ENCODE measurements around the gene UBE2I.

Gene UBE2I

DNA sequence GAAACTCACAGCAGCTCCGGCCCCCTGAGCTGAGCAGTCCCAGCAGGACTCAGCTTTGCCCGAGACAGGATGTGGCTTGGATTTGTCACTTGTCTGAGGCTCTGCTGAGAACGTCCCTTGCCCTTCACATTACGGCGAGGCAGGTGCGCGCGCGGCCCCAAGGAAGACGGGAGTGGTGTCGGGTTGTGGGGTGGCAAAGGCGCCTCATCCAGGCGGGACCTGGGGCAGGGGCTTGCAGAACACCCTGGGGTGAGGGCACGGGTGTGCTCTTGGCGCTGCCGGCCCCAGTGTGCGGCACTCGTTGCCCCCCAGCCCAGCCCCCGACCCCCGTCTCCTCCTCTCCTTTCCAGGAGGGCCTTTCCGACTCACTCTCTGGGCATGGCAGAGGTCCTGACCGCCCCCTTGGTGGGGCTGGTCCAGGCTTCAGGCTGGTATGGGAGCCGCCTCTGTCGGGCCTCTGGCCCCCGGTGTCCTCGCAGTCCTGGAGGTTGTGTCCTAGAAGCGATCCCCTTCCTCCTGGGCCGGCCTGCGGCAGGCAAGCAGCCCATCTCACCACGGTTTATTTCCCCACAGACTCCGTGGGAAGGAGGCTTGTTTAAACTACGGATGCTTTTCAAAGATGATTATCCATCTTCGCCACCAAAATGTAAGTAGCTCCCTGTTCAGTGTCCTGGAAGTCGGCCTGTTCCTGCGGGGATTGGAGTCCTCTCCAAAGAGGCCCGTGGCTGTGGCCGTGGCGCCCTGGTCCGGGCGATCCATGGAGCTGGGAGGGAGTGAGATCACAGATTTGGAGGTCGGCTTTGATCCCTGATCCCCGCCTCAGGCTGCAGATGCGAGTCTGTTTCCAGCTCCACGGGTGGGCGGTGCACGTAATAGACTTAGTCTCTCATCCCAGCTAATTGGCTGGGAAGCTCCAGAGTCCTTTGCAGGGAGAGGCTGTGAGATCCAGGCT, 5.9 kb downstream of the UBE2I start:
- Histone ChIP-seq H3K9me3 (ENCODE audit: severe bottlenecking) (no peaks in the 10 kb centered on the region), H3K36me3 (peaks cover 96% of the 10 kb centered on the region), H3K27ac (no peak overlapping the region), H3K27me3 (ENCODE audit: insufficient read depth, low read depth, severe bottlenecking) (no peaks in the 10 kb centered on the region), H3K4me3 (ENCODE audit: low read depth, low read length) (no peak overlapping the region)
- TF ChIP-seq, protein P1, sequence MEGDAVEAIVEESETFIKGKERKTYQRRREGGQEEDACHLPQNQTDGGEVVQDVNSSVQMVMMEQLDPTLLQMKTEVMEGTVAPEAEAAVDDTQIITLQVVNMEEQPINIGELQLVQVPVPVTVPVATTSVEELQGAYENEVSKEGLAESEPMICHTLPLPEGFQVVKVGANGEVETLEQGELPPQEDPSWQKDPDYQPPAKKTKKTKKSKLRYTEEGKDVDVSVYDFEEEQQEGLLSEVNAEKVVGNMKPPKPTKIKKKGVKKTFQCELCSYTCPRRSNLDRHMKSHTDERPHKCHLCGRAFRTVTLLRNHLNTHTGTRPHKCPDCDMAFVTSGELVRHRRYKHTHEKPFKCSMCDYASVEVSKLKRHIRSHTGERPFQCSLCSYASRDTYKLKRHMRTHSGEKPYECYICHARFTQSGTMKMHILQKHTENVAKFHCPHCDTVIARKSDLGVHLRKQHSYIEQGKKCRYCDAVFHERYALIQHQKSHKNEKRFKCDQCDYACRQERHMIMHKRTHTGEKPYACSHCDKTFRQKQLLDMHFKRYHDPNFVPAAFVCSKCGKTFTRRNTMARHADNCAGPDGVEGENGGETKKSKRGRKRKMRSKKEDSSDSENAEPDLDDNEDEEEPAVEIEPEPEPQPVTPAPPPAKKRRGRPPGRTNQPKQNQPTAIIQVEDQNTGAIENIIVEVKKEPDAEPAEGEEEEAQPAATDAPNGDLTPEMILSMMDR (IDR thresholded peaks at IDR 0.05; ENCODE audit: low read depth, low read length) = no peak
- DNase-seq = no peak

DNA sequence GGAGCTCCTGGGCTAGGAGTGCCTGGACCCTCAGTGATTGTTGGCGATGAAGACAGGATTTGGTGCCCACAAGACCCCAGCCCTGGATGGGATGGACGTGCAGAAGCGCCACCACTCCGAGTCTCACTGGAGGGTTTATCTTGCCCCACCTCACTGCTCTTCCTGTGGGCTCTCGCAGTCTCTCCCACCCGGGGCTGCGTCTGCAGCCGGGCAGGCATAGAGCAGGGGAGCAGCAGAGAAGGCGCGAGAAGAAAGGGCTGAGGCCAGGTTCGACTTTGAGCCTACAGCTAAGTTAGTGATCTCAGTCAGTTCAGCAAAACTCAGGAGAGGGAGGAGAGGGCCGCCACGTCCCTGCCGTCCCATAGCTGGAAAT, 6.6 kb downstream of the UBE2I start:
- TF ChIP-seq, protein P1 (IDR thresholded peaks at IDR 0.05; ENCODE audit: low read depth, low read length) = no peak
- Histone ChIP-seq H3K36me3 (peaks cover 96% of the 10 kb centered on the region), H3K27ac (no peak overlapping the region), H3K9me3 (ENCODE audit: severe bottlenecking) (no peaks in the 10 kb centered on the region), H3K27me3 (ENCODE audit: insufficient read depth, low read depth, severe bottlenecking) (no peaks in the 10 kb centered on the region), H3K4me3 (ENCODE audit: low read depth, low read length) (no peak overlapping the region)
- no peak for DNase-seq

GRCh38 chr16:1317479-1318267, 8.2 kb downstream of the UBE2I start:
- no peak for DNase-seq
- Histone ChIP-seq H3K9me3 (ENCODE audit: severe bottlenecking) (no peaks in the 10 kb centered on the region), H3K36me3 (peaks cover 93% of the 10 kb centered on the region), H3K4me3 (ENCODE audit: low read depth, low read length) (no peak overlapping the region), H3K27ac (no peak overlapping the region), H3K27me3 (ENCODE audit: insufficient read depth, low read depth, severe bottlenecking) (no peaks in the 10 kb centered on the region)
- TF ChIP-seq, protein P1 (IDR thresholded peaks at IDR 0.05; ENCODE audit: low read depth, low read length) = no peak

DNA sequence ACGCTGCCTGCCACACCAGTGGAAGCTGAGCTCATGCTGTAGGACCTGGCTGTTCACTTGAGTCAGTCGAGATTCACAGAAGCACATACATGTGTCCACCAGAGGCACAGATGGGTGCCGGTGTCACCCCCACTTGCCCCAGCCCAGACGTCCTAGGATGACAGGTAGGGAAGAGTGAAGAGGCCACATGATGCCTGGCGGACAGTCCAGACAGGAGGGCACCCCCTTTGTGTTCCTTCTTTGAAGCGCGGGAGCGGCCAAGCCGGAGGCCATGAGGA, 8.8 kb downstream of the UBE2I start:
- Histone ChIP-seq H3K4me3 (ENCODE audit: low read depth, low read length) (no peak overlapping the region), H3K27me3 (ENCODE audit: insufficient read depth, low read depth, severe bottlenecking) (no peaks in the 10 kb centered on the region), H3K36me3 (peaks cover 92% of the 10 kb centered on the region), H3K27ac (no peak overlapping the region), H3K9me3 (ENCODE audit: severe bottlenecking) (no peaks in the 10 kb centered on the region)
- DNase-seq = no peak
- TF ChIP-seq, protein P1 (IDR thresholded peaks at IDR 0.05; ENCODE audit: low read depth, low read length) = no peak

- TF ChIP-seq, protein P1 (IDR thresholded peaks at IDR 0.05; ENCODE audit: low read depth, low read length) = no peak
These were observed 9.6 kb downstream of the UBE2I start for GRCh38 chr16:1319041-1319440.

More at GRCh38 chr16:1319041-1319440, 9.6 kb downstream of the UBE2I start:
- H3K9me3 ChIP-seq (ENCODE audit: severe bottlenecking) = no peaks in the 10 kb centered on the region
- no peak for DNase-seq
- no peak overlapping the region for H3K4me3 ChIP-seq (ENCODE audit: low read depth, low read length)
- no peak overlapping the region for H3K27ac ChIP-seq
- H3K36me3 ChIP-seq = peaks cover 94% of the 10 kb centered on the region
- H3K27me3 ChIP-seq (ENCODE audit: insufficient read depth, low read depth, severe bottlenecking) = no peaks in the 10 kb centered on the region
